NCI-H526 treated with DMSO at 0.1 percent for 48 hours (cell line): ENCODE data around the gene IL21R.
"Not testable (repeated sequence)": the region's sequence is repeated elsewhere in the genome, so short reads cannot be mapped to it uniquely, and the experiment has no call there.

Experiments used
- DNase-seq: peaks from one replicate; lab custom pipeline; 2025; lab: John Stamatoyannopoulos, UW

Gene IL21R

DNA sequence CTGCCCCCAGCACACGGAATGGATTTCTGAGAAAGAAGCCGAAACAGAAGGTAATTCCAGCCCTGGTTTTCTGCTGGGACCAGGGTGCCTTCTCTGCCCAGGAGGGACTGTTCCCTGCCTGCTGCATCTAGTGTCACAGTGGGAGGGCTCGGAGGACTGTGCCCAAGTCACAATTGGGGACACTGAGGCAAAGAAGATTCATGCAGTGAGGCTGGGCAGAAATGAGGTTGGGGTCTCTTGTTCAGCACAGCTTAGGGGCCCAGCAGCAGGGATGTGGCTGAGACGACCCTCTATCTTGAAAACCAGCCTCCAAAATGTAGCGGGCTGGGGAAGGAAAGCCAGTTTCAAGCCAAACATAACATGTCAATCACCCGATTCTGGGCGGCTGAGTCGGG is 592 bp downstream of the IL21R start:
- DNase-seq, result no peak

DNA sequence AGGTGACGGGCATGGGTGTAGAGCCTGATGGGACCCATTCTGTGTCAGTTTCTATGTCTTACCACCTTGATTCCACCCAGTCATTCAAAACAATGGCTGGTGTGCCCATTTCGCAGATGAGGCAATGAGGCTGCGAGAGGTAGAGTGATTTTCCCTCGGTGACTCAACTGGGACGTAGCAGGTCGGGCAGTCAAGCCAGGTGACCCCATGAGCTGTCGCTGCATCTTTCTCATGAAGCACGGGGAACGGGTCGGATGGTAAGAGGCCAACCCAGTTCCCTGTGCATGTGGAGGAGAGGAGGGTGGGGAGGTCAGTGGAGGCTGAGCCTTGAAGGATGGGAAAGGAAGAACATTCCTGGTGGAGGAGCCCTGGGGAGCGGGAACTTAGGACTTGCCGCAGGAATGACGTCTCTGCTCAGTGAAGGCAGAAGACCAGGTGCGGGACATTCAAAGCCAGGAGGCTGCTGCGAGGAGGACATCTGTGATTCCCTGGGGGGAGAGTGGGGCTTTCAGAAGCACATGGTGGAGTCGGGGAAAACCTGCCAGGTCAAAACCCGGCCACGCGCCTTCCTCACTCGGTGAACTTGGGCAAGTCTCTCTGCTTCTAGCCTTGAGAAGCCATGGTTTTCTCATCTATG is 1.1 kb downstream of the IL21R start:
- no peak for DNase-seq

DNA sequence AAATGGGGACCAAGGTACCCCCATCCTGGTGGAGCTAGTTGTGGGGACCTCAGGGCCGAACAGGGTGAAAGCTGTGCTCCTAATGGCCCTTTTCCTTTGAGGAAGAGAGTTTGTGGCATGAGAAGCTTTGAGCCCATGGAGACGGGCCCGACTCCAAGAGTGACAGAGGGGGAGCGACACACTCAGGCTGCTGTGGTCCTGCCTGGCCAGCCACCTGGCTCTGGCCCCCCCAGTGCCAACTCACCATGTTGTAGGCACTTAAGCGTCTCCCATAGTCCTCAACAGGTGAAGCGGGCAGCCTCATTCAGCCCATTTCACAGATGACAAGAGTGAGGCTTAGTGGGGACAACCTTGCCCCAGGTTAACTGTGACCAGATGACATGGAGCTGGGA is 1.6 kb downstream of the IL21R start:
- DNase-seq, result no peak

DNA sequence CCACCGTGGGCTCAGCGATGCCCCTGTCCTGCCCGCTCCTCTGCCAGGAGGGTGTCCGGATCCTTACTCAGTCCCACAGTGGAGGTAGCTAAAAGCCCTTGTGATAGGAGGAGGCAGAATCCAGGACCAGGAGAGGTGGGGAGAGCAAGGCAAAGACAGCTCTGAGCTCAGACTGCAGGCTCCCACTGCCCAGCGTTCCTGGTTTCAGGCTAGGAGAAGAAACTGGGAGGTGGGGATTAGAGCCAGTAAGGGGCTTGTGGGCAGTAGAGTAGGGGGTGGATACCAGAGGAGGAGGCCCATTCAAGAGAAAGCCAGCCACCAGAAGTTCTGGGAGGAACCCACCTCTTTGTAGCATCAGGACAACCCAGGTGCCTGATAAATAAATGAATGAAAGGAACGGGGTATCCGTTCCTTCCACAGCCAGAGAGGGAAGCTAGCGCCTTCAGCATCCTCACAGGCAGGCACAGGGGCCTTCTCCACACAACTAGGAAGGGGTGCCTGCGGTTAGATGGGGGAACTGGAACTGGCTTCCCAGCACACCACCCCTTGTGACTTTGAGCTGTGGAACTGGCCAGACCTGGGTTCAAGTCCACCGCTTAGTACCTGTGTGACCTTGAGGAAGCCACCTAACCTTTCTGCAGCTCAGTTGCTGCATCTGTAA is 2.3 kb downstream of the IL21R start:
- no peak for DNase-seq

DNA sequence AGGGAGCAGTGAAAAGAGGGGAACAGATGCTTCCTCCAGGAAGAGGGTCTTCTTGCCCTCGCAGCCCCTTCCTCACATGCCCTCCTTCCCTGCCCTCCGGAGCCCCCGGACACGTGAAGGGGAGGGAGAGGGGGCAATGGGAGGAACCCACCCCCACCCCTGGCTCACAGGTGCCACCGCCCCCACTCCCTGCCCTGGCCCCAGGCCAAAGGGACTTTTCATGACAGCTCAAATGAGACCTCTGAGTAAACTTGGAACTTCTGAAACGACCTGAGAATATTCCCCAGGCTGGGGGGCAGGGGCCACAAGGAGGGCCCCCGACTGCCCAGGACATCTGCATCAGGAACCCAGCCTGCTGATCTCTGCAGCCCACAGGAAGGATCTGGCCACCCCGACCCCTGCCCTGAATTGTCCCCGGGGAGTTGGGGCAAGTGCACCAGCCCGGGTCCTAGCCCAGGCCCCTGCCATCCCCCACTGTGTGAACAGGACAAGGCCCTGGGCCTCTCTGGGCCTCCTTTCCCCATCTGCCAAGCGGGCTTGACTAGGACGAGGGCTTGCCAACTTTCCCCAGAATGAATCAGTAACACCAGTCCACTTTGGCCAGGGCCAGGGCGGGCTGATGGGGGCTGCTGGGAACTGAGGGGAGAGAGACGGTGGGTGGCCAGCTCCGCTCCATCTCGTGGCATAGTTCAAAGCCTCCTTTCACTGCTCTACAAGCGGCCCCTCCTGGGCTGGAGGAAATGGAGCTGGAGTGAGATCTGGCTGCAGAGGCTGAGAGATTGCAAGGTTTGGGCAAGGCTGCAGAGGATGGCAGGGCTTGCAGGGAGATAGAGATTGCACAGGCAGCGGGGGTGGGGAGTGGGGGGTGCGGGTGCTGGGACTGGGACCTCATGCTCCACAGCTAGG is 3.8 kb downstream of the IL21R start:
- DNase-seq, result no peak

DNA sequence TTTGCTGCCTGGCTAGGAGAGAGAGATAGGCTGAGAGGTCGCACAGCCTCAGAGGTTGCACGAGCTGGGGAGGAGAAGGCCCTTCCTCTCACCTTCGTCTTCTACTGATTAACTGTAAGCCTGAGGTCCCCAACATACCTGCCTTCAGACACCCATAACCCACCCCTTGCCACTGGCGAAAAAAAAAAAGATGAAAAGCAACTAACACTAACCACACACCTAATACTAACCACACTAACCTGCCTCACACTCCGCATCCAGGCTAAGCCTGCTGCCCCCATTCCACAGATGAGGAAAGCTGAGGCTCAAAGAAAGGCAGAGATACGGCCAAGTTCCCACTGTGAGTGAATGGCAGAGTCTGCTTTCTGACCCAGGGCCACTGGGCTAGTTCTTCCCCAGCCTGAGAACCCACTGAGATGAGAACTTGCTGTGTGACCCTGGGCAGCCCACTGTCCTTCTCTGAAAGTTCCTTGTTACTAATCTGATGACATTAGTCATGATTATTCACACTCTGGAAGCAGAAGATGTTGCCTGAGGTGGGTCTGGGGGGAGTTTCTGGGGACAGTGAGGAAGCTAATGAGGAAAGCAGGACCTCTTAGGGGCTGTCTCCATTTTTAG is 4.6 kb downstream of the IL21R start:
- DNase-seq, result no peak

DNA sequence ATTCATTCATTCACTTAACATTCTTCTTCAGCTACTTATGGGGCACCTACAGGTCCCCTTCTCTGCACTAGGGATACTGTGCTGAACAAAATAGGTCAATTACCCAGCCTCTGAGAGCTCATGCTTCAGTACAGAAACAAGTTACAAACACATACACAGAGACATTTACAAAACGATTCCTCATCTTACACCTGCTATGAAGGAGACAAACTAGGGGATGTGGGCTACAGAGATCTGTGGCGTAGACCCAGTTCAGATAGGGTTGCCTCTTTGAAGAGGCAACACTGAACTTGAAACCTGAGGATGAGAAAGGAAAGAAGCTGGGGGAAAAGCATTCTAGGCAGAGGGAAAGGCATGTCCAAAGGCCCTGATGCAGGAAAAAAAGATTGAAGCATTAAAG is 5.2 kb downstream of the IL21R start:
- DNase-seq, result no peak

DNA sequence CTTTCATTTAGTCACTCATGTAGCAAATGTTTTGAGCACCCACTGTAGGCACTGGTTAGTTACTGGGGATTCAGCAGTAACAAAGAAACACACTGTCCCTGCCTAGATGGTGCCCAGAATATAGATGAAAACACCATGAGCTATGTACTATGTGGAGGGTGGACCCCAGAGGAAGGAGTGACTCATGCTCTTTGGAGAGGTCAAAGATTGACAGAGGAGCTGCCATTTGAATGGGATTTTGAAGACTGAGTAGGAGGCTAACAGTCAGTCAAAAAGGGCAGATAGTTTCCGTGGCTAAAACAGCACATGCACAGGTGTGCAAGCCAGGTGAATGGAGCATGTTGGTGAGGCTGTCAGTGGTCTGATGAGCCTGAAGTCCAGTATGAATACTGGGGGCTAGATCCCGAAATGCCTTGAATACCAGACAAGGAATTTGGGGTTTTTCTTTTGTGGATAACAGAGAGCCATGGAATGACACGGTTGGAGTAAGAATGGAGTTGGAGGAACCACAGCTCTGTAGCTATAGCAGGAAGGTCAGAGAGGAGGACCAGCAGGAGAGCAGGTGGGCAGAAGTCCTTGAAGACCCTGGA is 6.1 kb downstream of the IL21R start:
- no peak for DNase-seq

DNA sequence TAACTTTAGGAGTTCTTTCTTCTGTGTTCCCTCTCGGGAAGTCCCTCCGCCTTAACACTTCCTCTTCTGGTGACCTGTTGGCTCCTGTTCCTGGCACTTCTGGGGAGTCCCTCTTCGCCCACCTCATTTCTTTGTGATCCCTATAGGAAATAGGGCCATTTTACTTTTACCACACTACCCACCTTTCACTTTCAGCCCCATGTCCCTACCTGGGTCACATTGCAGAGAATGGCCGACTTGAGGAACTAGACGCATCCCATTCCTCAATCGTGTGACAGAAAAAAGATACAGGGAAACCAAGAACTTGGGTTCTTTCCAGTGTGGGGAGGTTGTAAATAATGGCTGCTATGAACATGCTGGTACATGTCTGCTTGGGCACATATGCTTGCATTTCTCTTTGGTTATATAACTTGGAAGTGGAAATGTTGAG is 6.6 kb downstream of the IL21R start:
- no peak for DNase-seq

DNA sequence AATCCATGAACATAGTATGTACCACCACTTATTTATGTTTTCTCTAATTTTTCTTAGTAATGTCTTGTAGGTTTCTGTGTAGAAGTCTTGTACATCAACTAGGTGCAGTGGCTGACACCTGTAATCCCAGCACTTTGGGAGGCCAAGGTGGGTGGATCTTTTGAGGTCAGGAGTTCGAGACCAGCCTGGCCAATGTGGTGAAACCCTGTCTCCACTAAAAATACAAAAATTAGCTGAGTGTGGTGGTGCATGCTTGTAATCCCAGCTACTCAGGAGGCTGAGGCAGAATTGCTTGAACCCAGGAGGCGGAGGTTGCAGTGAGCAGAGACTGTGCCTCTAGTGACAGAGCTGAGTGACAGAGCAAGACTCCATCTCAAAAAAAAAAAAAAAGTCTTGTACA is 8.0 kb downstream of the IL21R start:
- DNase-seq, result not testable (repeated sequence)

DNA sequence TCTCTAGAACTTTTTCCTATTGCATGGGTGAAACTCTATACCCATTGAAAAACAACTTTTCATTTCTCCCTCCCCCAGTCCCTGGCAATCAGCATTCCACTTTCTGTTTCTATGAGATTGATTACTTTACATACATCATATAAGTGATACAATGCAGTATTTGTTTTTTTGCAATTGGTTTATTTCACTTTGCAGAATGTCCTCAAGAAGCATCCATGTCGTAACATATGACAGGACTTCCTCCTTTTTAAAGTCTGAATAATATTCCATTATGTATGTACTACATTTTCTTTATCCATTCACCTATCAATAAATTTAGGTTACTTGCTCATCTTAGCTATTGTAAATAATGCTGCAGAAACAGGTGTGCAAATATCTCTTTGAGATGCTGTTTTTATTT is 8.8 kb downstream of the IL21R start:
- no peak for DNase-seq

DNA sequence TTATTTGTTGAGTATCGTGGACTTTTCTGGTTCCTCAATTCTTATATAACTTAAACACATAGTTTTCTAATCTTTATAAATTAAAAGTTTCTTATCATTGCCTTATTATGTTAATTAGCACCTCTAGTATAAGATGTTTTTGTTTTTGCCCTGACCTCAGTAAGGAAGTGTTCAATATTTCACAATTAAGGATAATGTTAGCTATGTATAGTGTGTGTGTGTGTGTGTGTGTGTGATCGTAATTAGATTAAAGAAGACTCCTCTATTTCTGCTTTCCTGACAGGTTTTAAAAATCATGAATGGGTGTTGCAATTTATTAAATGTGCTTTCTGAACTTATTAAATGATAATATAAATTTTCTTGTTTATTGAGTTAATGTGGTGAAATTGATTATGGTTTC is 12.0 kb downstream of the IL21R start:
- DNase-seq, result no peak

DNA sequence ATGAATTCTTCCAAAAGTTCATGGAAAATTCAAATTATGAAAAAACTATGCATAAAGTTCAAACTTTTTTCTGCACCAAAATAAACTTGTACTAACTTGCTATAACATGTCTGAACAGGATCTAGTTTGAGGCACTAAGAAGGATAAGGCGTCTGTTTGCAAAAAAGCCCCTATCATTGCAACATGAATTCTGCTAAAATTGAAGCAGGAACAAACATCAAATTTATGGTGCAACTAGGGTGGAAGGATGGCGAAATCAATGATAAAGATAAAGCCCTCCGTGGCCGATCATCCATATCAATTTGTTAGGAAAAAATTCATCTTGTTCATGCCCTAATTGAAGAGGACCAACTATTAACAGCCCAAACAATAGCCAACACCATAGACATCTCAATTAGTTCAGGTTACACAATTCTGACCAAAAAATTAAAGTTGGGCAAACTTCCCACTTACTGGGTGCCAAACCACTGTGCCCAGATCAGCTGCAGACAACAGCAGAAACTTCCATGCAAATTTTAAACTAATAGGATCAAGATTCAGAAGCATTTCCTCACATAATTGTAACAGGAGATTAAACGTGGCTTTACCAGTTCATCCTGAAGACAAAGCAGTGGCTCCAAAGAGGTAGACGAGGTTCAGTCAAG is 12.9 kb downstream of the IL21R start:
- DNase-seq, result no peak

DNA sequence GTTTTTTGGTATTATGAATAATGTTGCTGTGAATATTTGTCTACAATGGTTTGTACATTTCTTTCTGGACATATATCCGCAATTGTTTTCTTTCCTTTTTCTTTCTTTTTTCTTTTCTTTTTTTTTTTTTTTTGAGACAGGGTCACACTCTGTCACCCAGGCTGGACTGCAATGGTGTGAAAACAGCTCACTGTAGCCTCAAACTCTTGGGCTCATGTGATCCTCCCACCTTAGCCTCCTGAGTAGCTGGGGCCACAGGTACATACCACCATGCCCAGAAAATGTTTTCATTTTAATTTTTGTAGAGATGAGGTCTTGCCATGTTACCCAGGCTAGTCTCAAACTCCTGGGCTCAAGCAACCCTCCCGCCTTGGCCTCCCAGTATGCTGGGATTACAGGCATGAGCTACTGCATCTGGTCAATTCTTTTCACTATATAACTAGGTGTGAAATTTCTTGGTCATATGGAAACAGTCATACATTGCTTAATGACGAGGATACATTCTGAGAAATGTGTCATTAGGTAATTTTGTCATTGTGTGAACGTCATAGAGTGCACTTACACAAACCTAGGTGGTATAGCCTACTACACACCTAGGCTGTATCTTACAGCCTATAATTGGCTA is 15.2 kb downstream of the IL21R start:
- no peak for DNase-seq

DNA sequence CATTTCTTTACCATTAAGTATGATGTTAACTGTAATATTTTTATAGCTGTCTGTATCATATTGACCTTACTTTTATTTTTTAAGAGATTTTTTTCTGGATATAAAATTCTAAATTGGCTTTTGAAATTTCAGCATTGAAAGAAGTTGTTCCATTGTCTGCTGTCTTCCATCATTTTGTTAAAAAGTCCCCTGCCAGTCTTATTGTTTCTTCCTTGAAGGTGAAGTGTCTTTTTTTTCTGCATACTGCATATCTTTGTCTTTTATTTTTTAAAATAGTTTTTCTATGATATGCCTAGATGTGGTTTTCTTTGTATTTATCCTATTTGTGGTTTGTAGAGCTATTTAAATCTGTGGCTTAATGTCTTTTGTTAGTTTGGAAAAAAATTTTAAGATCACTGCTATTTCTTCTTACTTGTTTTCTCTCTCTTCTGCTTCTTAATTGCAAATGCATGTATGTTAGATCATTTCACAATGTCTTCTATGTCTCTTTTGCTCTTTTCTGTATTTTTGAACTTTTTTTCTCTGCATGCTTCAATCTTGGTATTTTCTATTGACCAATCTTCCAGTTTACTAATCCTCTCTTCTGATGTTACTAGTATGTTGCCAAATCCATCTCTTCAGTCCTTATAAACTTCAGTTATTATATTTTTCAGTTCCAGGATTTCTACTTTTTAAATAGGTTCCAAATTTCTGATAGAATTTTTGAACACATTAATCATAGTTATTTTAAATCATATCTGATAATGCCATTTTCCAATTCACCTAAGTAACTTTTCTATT is 20.2 kb downstream of the IL21R start:
- DNase-seq, result no peak

DNA sequence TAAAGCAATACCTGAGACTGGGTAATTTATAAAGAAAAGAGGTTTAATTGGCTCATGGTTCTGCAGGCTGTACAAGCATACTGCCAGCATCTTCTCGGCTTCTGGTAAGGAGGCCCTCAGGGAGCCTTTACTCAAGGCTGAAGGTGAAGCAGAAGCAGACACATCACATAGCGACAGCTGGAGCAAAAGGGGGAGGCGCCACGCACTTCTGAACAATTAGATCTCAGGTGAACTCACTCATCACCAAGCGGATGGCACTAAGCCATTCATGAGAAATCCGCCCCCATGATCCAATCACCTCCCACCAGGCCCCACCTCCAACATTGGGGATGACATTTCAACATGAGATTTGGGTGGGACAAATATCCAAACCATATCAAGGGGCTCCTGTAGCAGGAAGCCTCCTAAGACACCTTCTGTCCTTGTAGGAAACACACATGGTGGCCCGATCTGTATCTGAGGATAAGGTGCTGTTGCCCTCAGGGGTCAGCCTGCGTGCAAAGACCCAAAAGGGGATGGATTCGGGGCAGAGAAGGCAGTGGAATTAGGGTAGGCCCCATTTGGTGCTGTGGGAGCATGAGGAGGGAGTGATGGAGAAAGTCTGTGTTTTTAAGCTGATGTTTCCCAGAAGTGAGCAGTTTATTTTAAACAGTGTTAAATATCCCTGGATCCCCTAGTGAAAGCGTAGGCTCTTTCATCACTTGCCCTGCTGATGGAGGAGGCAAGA is 23.0 kb downstream of the IL21R start:
- no peak for DNase-seq

DNA sequence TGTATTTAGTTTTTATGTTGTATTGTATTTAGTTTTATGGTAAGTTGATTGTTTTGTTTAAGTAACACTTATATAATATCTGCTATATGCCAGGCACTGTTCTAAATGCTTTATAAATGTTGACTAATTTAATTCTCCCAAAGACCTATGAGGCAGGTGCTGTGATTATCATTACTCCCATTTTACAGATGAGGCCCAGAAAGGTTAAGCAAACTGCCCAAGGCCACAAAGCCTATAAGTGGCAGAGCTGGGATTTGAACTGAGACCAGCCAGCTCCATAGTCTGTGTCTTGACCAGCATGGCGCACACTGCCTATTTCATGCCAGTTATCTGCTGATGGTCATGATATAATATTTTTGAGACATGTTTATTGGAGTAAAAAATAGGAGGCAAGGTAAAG is 24.0 kb downstream of the IL21R start:
- no peak for DNase-seq

DNA sequence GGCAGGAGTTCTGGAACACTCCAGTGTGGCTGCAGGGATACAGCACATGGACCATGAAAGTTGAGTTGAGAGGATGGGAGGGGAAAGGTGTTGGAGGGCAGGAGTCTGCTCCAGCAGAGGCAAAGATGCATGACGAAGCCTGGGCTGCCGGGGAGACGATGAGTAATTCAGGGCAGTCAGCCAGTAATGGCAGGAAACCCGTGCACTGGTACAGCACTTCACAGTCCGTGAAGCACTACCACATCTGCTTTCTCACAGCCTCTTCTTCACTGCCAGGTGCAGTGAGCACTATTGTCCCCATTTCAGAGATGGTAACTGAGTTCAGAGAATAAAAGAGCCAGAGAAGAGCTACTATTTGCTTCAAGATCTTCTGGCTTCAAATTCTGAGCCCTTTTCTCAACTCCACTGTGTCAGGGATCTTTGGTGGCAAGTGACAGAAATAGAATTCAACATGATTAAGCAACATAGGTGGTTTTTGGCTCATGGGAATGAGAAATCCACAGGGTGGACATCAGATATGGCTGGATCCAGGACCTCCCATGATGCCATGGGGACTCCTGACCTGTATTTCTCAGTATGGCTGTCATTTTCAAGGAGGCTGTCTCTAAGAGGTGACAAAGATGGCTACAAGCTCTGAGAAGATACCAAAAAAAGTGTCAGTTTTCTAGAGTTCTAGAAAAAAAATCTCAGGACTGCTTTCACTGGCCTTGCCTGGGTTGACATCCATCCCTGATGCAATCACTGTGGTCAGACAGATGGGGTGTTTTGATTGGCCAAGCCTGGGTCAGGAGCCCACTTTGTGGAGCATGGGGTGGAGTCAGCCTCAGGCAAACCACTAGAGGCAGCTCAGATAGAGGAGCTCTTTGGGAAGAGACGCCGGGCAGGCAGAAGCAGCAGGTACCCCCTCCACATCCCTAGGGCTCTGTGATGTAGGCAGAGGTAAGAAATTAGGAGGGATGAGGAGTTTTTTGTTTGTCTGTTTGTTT is 24.7 kb downstream of the IL21R start:
- DNase-seq, result no peak

DNA sequence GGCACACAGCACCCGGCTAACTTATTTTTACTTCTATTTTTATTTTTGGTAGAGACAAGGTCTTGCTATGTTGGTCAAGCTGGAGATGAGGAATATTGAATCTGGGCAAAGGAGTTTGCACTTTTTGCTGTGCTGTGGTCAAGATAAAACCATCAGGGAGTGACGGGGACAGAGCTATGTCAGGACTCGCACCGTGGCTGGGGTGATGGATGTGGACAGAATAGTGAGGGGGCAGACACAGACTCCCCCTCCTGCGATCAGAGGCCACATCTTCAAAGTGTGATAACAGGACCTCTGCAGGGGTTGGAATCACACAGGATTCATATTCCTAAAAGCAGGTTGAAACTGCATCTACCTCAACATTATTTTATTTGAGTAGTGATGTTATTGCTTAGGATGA is 25.6 kb downstream of the IL21R start:
- DNase-seq, result no peak
